ENCODE data around the gene BRPF3. TPM values are rescaled to one million over a fixed set of nuclear protein-coding genes. Genes with fewer than 3 reads are reported as not detected.

The BRPF3 gene
- total RNA-seq, 1 donor from 2014 or later, result 18.0 TPM

- H3K27ac ChIP-seq (replicated peaks), result no peak overlapping the region
- intact Hi-C loops (cut with micrococcal nuclease), result no loop called here
- H3K4me1 ChIP-seq, result no peaks in the 10 kb centered on the region
- peaks cover 10% of the 10 kb centered on the region for H3K9me3 ChIP-seq (replicated peaks)
- no peaks in the 10 kb centered on the region for H3K36me3 ChIP-seq
- H3K4me3 ChIP-seq, result no peak overlapping the region
- no peaks in the 10 kb centered on the region for H3K27me3 ChIP-seq (ENCODE audit: low read depth)
- no peak for TF ChIP-seq CTCF (IDR thresholded peaks at IDR 0.05; ENCODE audit: borderline replicate concordance)
- no peak for DNase-seq
Measured at GRCh38 chr6:36155662-36156061, 40.9 kb upstream of the BRPF3 start.

- H3K27me3 ChIP-seq (ENCODE audit: low read depth), result no peaks in the 10 kb centered on the region
- H3K9me3 ChIP-seq (replicated peaks), result peaks cover 10% of the 10 kb centered on the region
- DNase-seq, result no peak
- no peak for TF ChIP-seq CTCF (IDR thresholded peaks at IDR 0.05; ENCODE audit: borderline replicate concordance)
- no peaks in the 10 kb centered on the region for H3K36me3 ChIP-seq
- H3K4me1 ChIP-seq, result no peaks in the 10 kb centered on the region
- intact Hi-C loops (cut with micrococcal nuclease), result no loop called here
- H3K27ac ChIP-seq (replicated peaks), result no peak overlapping the region
- no peak overlapping the region for H3K4me3 ChIP-seq
Measured at GRCh38 chr6:36160147-36160760, 36.3 kb upstream of the BRPF3 start.

GRCh38 chr6:36169023-36170007 is 27.2 kb upstream of the BRPF3 start:
- no peak for DNase-seq
- Histone ChIP-seq H3K4me3 (no peak overlapping the region), H3K9me3 (replicated peaks) (peaks cover 3% of the 10 kb centered on the region), H3K4me1 (no peaks in the 10 kb centered on the region), H3K27ac (replicated peaks) (no peak overlapping the region), H3K36me3 (no peaks in the 10 kb centered on the region), H3K27me3 (ENCODE audit: low read depth) (no peaks in the 10 kb centered on the region)
- no peak for TF ChIP-seq CTCF (IDR thresholded peaks at IDR 0.05; ENCODE audit: borderline replicate concordance)
- intact Hi-C loops (cut with micrococcal nuclease), result no loop called here

GRCh38 chr6:36170704-36171103 is 25.8 kb upstream of the BRPF3 start:
- no peak for DNase-seq
- Histone ChIP-seq H3K27me3 (ENCODE audit: low read depth) (no peaks in the 10 kb centered on the region), H3K4me1 (no peaks in the 10 kb centered on the region), H3K9me3 (replicated peaks) (peaks cover 3% of the 10 kb centered on the region), H3K36me3 (no peaks in the 10 kb centered on the region), H3K4me3 (no peak overlapping the region), H3K27ac (replicated peaks) (no peak overlapping the region)
- TF ChIP-seq CTCF (IDR thresholded peaks at IDR 0.05; ENCODE audit: borderline replicate concordance), result no peak
- intact Hi-C loops (cut with micrococcal nuclease), result no loop called here

- H3K4me1 ChIP-seq, result no peaks in the 10 kb centered on the region
- peaks cover under 1% of the 10 kb centered on the region for H3K9me3 ChIP-seq (replicated peaks)
- TF ChIP-seq CTCF (IDR thresholded peaks at IDR 0.05; ENCODE audit: borderline replicate concordance), result no peak
- no peak overlapping the region for H3K4me3 ChIP-seq
- no peaks in the 10 kb centered on the region for H3K27me3 ChIP-seq (ENCODE audit: low read depth)
- no peak for DNase-seq
- H3K27ac ChIP-seq (replicated peaks), result no peak overlapping the region
- H3K36me3 ChIP-seq, result no peaks in the 10 kb centered on the region
- intact Hi-C loops (cut with micrococcal nuclease), result no loop called here
Measured at GRCh38 chr6:36171573-36171972, 25.0 kb upstream of the BRPF3 start.

Data from left ventricle myocardium inferior (tissue), 1 donor.